ENCODE results near the gene CHMP4B.

DNA sequence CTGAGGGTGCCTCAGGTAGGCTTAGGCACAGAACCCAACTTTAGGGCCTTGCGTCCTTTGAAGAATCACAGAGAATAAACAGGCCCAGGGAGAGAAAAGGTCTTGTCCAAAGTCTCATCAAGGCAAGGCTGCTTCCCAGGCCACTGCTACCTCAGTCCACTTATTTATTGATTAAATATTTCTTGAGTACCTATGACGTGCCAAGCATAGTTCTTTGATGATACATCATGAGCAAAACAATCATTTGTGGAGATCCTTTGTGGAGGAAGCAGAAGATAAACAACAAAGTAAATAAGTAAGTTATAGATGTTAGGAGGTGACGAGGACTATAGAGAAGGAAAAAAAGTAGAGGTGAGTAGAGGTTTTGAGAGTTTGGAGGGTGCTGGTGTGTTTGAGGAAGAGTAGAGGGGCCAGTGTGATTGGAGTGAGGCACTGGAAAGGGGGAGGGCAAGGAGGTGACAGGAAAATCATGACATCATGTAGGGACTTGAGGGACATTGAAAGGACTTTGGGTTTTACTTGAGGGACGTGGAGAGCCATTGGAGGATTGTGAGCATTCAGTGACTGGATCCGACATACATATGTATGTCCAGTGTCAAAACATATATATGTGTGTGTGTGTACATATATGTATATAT lies 14.1 kb upstream of the CHMP4B start:
- no peak for TF ChIP-seq CTCF (conservative IDR thresholded peaks at IDR 0.05)
- TF ChIP-seq ZFX (IDR thresholded peaks at IDR 0.05) = no peak
